A673 (cell line): ENCODE data around the gene TMEM178B.

Source experiments
- EZH2 ChIP-seq: fragments of 200-600 bp; sonication (generic); IDR thresholded peaks from 2 replicates; pipeline ENCODE4 v1.6.1; 2017; ENCODE audit warnings: borderline replicate concordance, low read depth, mild to moderate bottlenecking, mixed read lengths, antibody characterized with exemption, low read length; ENCODE audit not compliant: poor library complexity, severe bottlenecking
- TF ChIP-seq, protein P1 (sequence below): fragments of 300-800, 200-600 bp; sonication (generic); conservative IDR thresholded peaks from 2 replicates; pipeline ENCODE4 v1.5.1; 2017; ENCODE audit warnings: low read depth, mild to moderate bottlenecking, antibody characterized with exemption, low read length, moderate library complexity, mixed read lengths

DNA sequence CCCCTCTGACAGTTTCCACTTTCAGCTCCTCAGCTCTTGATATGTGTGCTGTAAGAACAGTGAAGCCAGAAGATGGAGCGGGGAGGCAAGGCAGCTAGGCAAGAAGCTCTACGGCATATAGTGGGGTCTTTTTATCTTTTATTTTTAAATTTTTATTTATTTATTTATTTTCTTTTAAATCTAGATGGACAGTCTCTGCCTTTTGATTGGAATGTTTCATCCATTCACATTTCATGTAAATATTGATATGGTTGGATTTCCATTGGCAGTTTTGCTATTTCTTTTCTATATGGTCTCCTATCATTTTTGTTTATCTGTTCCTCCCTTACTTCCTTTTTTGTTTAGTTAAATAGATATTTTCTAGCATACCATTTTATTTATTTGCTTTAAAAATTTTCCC lies 183.7 kb downstream of the TMEM178B start:
- TF ChIP-seq, protein P1, sequence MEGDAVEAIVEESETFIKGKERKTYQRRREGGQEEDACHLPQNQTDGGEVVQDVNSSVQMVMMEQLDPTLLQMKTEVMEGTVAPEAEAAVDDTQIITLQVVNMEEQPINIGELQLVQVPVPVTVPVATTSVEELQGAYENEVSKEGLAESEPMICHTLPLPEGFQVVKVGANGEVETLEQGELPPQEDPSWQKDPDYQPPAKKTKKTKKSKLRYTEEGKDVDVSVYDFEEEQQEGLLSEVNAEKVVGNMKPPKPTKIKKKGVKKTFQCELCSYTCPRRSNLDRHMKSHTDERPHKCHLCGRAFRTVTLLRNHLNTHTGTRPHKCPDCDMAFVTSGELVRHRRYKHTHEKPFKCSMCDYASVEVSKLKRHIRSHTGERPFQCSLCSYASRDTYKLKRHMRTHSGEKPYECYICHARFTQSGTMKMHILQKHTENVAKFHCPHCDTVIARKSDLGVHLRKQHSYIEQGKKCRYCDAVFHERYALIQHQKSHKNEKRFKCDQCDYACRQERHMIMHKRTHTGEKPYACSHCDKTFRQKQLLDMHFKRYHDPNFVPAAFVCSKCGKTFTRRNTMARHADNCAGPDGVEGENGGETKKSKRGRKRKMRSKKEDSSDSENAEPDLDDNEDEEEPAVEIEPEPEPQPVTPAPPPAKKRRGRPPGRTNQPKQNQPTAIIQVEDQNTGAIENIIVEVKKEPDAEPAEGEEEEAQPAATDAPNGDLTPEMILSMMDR = no peak
- no peak for TF ChIP-seq EZH2
